Urinary bladder (tissue), 4 donors: Measurements from ENCODE around the gene TK1. TPM values are rescaled to one million over a fixed set of nuclear protein-coding genes. Genes with fewer than 3 reads are reported as not detected.
A peak's percentile ranks its signal among the peaks of the same experiment; 100 is the strongest.

Experiments used
- DNase-seq: peaks from one replicate; pipeline ENCODE4 v3.0.0-alpha.2; 2015; ENCODE audit errors: extremely low spot score
- H3K27ac ChIP-seq: one replicate; pipeline ENCODE4 v1.5.1; 2013; ENCODE audit warnings: low read depth, mild to moderate bottlenecking, moderate library complexity
- H3K36me3 ChIP-seq: one replicate; pipeline ENCODE4 v1.6.1; 2013; ENCODE audit warnings: mild to moderate bottlenecking, moderate library complexity; ENCODE audit not compliant: insufficient read depth
- H3K4me1 ChIP-seq: one replicate; pipeline ENCODE4 v1.6.1; 2013; ENCODE audit warnings: mild to moderate bottlenecking, moderate library complexity; ENCODE audit not compliant: insufficient read depth
- H3K4me3 ChIP-seq: one replicate; pipeline ENCODE4 v1.5.1; 2013; ENCODE audit warnings: low read depth, low read length
- WGBS: extraction: QIAGEN DNeasy Blood & Tissue Kit; methylation state at CpG from one replicate; pipeline ENCODE4 v1.1.7; 2013; 5-methylcytosine and 5-hydroxymethylcytosine counted together
- polyA plus RNA-seq: library from polyadenylated mRNA; stranded (reverse); fragments of 200-250 nt; gene quantifications from one replicate; pipeline ENCODE4 v1.2.3, GENCODE V29; 2013
- total RNA-seq: library from RNA; depleted of rRNA; stranded (reverse); fragments of >200 nt; gene quantifications from one replicate; pipeline ENCODE4 v1.2.3, GENCODE V29; 2014
- donor health status: healthy with polysubstance abuse.
- donor health status: healthy.

Gene TK1
- total and polyA plus RNA-seq, 2 donors: 3.2 to 16.2 TPM

DNA sequence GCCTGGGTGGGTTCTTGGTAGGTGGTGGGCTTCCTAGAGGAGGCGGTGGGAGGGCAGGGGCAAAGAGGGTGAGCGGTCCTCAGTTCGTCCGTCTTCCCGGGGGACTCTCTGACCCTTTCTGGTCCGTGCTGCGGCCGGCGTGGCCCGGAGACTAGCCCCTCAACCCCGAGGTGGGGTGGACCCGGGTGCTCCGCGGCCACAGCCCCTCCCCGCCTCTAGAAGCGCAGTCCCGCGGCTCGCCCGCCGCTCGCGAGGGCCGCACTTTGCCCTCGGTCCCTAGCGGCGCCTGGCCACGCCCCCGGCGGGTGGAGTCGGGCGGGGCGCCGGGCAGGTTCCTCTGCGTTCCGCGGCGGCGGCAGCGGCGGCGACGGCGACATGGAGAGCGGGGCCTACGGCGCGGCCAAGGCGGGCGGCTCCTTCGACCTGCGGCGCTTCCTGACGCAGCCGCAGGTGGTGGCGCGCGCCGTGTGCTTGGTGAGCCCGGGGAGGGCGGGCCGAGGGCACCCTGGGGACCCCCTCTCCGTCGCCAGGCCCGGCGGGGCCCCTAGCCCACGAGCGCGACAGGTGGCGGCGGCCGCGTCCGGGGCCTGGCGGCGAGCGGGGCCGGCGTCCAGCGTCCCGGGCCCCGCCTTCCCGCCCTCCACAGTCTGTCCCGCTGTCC, 18.5 kb downstream of the TK1 start, which contains the start of gene SYNGR2:
Gene SYNGR2, plus strand, starts transcription at position 340 of the 661 bp plus-strand sequence. Its CDS starts 36 bp downstream, at position 376.
- Histone ChIP-seq H3K4me1 (no peaks in the 10 kb centered on the region), H3K36me3 (no peaks in the 10 kb centered on the region), H3K4me3 (peak within 1 kb of the TSS; percentile 80), H3K27ac (peak within 1 kb of the TSS; percentile 64)
- WGBS: under 1% methylated on average over 84 of the region's 84 CpGs
- no peak for DNase-seq

DNA sequence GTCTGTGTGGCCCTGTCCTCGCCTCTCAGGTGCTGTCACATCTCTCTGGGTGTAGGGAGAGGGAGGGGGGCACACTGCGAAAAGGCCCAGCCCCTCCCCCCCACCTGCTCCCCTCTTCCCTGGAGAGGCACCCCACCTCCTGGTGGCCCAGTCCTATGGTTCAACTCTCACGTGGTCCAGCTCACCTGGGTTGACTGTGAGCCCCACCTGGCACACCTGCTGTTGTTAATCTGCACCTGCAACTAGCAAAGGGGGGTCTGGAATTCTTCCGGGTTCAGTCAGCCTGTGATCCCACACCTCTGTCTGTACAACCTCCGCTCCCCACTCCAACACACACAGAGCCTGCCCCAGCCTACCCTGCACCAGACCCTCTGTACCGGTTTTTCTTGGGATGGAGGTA, 20.4 kb downstream of the TK1 start:
- Histone ChIP-seq H3K4me1 (no peaks in the 10 kb centered on the region), H3K27ac (no peak overlapping the region), H3K36me3 (no peaks in the 10 kb centered on the region), H3K4me3 (no peak overlapping the region)
- 67% methylated on average over 6 of the region's 6 CpGs for WGBS
- no peak for DNase-seq

DNA sequence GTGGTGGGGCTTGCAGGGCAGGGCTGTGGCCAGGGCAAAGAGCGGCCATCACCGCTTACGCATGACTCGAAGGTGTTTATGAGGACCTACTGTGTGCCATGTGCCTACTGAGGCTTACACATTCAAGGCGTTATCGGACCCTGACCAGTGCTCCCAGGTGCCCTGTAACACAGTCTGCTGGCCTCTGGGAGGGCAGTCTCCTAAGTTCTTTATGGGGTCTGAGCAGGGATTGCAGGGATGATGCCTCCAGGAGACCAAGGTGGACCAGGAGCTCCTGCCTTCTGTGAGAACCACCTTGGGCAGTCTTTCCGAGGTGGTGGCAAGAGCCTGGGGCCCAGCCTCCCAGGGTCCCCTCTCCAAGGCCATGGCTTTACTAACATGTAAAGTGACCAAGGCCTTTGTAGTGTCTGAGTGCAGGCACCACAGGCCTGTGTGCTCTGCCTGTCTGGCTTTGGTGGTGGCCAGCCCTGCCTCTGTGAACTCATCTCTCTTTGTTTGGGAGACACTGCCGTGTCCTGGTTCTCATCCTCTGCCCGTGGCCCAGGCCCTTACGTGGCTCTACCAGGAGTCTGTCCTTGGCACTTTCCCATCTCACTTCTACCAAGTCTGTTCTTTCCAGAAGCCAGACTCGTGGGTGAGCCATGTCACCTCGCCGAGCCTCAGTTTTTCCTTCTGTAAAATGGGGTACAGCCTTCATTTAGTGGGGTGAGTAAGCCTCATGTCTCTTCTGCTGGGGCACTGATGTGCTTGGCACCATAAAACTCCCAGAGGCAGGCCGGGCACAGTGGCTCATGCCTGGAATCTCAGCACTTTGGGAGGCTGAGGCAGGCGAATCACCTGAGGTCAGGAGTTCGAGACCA, 21.9 kb downstream of the TK1 start:
- Histone ChIP-seq H3K4me3 (no peak overlapping the region), H3K27ac (no peak overlapping the region), H3K4me1 (no peaks in the 10 kb centered on the region), H3K36me3 (no peaks in the 10 kb centered on the region)
- DNase-seq: no peak
- WGBS: 89% methylated on average over 16 of the region's 16 CpGs

DNA sequence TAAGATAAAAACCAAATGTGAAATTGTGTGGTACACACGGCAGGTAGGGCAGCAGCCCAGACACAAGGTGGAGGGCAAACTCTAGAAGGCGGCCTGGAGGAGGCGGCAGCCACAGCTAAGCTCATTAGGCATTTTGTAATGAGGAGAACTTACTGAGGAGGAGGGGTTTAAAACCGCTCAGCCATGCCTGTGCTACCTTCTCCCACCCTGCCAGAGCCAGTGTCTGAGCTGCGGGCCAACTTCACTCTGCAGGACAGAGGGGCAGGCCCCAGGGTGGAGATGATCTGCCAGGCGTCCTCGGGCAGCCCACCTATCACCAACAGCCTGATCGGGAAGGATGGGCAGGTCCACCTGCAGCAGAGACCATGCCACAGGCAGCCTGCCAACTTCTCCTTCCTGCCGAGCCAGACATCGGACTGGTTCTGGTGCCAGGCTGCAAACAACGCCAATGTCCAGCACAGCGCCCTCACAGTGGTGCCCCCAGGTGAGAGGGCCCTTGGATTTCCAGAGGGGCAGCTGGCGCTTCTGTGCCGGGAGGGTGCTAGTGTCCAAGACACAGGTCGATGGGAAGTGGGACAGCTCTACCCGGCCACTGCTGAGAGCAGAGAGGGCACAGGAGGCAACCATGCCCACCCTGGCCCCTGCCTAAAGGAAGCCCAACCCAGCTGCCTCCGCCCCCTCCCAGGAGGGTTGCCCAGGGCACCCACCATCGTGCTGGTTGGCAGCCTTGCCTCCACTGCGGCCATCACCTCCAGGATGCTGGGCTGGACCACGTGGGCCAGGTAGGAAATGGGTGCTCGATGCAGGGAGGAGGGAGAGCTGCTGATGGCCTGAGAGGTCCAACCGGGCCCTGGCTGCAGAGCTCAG, 22.7 kb downstream of the TK1 start:
- whole genome bisulfite sequencing: 78% methylated on average over 22 of the region's 22 CpGs
- H3K36me3 ChIP-seq: no peaks in the 10 kb centered on the region

DNA sequence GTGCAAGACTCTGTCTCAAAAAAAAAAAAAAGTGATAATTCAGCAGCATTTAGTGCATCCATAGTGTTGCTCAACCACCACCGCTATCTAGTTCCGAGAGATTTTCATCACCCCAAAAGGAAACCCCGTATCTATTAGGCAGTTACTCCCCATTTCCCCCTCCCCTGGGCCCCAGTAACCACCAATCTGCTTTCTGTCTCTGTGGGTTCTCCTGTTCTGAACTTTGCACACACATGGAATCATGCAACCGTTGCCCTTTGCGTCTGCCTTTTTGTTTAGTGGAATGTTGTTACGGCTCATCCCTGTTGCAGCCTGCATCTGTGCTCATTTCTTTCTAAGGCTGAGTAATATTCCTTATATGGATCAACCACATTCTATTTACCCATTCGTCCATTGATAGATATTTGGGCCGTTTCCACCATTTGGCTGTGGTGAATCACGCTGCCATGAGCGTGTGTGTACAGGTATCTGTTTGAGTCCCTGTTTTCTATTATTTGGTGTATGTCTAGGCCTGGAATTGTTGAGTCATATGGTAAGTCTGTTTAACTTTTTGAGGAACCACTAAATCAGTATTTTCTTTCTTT, 27.2 kb downstream of the TK1 start:
- DNase-seq: no peak
- WGBS: 78% methylated on average over 10 of the region's 10 CpGs
- H3K27ac ChIP-seq: no peak overlapping the region
- H3K4me3 ChIP-seq: no peak overlapping the region
- no peaks in the 10 kb centered on the region for H3K36me3 ChIP-seq
- H3K4me1 ChIP-seq: no peaks in the 10 kb centered on the region

More for the DNA sequence above, 22.7 kb downstream of the TK1 start:
- Histone ChIP-seq H3K4me1 (no peaks in the 10 kb centered on the region), H3K27ac (no peak overlapping the region), H3K4me3 (no peak overlapping the region)
- DNase-seq: no peak

DNA sequence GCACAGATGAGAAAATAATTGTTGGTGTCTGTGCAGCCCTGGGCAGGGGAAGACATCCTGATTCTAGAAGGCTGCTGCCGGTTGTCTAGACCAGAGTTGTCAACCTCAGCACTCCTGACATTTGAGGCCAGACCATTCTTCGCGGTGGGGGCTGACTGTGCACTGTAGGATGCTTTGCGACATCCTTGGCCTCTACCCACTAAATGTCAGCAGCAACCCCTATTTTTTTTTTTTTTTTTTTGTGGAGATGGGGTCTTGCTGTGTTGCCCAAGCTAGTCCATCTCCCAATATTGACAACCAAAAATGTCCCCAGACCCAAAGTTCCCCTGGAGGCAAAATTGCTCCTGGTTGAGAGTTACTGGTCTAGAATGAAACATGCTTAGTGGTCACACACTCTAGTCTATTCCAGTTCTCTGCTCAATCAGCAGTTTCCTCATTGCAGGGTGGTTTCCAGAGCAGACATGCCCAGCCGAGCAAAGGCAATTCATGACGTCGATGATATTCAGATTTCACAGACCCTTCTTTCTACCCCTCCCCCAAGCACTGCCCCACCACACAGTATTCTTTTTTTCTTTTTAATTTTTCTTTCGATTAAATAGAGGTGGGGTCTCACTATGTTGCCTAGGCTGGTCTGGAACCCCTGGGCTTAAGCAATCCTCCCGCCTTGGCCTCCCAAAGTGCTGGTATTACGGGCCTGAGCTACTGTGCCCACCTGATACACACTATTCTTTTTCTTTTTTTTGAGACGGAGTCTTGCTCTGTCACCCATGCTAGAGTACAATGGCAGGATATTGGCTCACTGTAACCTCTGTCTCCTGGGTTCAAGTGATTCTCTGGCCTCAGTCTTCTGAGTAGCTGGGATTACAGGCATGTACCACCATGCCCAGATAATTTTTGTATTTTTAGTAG, 31.7 kb downstream of the TK1 start:
- Histone ChIP-seq H3K27ac (no peak overlapping the region), H3K36me3 (no peaks in the 10 kb centered on the region), H3K4me3 (no peak overlapping the region), H3K4me1 (no peaks in the 10 kb centered on the region)
- 84% methylated on average over 11 of the region's 11 CpGs for WGBS
- no peak for DNase-seq

DNA sequence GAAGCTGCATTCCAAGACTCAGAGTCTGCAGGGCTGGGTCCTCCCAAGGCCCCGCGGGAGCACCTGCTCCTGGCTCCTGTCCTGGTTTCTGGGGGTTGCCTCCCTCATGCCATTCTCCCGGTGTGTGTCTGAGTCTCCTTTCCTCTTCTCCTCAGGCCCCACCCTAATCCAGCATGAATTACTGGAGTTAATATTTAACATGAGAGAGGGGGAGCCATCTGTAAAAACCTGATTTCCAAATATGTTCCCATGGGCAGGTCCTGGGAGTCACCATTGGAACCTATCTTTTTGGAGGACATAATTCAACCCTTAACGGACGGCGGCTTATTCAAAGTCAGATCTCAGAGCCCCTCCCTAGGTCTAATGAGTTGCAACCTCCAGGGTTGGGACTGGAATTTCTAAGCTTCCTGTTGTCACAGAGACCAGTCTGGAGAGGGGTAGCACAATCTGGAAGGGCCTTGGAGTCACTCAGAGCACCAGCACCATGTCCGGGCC, 35.3 kb downstream of the TK1 start:
- no peak for DNase-seq
- Histone ChIP-seq H3K27ac (no peak overlapping the region), H3K36me3 (no peaks in the 10 kb centered on the region), H3K4me1 (no peaks in the 10 kb centered on the region), H3K4me3 (no peak overlapping the region)
- WGBS: 66% methylated on average over 7 of the region's 7 CpGs

DNA sequence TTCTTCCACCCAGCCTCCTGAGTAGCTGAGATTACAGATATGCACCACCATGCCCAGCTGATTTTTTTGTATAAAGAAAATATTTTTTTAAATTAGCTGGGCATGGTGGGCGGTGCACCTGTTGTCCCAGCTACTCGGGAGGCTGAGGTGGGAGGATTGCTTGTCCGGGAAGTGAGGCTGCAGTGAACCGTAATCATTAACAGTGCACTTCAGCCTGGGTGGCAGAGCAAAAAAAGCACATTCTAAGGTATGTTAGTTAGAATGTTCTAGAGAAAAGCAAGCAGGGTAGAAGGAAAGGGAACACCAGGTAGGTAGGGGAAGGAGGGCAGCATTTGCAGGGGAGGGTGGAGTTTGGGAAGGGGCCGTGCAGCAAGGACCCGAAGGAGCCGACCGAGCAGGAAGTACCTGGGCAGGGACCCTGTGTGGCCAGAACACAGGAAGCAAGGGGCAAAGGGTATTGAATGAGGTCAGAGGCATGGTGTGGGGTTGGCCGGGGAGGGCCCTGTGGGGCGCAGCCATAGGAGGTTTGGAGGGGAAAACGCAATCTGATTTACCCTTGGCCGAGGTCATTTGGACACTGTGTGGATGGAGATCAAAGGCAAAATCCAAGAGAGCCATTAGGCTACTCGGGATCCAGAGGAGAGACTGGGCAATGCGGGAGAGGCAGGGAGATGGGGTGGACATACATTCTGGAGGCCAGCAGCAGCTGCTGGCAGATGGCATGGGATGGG, 38.4 kb downstream of the TK1 start:
- Histone ChIP-seq H3K27ac (no peak overlapping the region), H3K36me3 (no peaks in the 10 kb centered on the region), H3K4me1 (no peaks in the 10 kb centered on the region), H3K4me3 (no peak overlapping the region)
- 76% methylated on average over 14 of the region's 14 CpGs for WGBS
- DNase-seq: no peak

DNA sequence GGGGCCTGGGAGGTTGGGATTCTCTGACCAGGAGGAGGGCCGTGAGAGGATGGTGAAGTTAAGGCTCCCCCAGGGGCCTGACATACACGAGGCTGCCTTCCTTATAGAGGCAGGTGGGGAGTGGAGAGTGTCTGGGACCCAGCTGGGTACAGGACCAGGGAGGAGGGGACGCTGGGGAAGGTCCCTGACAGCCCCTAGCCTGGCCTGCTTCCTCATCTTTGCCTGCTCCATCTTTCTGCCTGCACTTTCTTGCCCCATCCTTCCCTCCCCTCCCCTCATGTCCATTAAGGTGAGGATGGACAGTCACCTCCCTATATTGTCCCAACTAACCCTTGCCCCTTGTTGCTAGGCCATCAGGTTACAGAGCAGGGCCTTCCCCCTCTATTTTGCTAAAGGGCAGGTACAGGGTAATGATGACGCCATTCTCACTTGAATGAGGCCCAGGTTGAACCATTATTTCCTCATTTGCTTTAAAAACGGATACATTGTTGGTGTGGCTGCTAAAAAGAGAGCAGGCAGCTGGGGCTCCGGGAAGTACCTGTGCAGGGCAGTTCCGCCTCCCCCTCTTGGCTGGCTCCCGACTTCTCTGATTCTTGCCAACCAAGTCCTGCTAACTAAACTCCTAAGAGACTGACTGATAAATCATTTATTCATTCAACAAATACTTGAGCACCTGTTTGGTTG, 39.4 kb downstream of the TK1 start:
- no peaks in the 10 kb centered on the region for H3K36me3 ChIP-seq
- H3K27ac ChIP-seq: no peak overlapping the region
- no peak for DNase-seq
- no peaks in the 10 kb centered on the region for H3K4me1 ChIP-seq
- no peak overlapping the region for H3K4me3 ChIP-seq
- 83% methylated on average over 8 of the region's 8 CpGs for WGBS

DNA sequence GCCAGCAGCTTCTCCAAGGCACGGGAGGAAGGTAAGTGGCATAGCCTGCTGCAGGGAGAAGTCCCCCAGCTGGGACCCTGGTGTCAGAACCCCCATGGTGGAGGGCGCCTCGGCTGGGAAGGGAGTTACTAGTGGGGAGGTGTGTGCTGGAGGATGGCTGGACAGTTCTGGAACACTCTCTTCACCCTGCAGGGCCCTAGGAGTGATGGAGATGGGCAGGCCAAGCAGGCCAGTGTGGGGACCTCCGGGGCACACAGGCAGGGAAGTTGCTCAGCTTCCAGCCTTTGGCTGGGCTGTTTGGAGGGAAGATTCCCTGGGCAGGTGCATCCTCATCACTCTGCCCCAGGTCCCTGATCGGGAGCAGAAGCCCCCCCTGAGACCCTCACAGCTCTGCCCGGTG, 40.0 kb downstream of the TK1 start:
- Histone ChIP-seq H3K27ac (no peak overlapping the region), H3K4me1 (no peaks in the 10 kb centered on the region), H3K36me3 (no peaks in the 10 kb centered on the region), H3K4me3 (no peak overlapping the region)
- WGBS: 88% methylated on average over 6 of the region's 6 CpGs
- DNase-seq: no peak

DNA sequence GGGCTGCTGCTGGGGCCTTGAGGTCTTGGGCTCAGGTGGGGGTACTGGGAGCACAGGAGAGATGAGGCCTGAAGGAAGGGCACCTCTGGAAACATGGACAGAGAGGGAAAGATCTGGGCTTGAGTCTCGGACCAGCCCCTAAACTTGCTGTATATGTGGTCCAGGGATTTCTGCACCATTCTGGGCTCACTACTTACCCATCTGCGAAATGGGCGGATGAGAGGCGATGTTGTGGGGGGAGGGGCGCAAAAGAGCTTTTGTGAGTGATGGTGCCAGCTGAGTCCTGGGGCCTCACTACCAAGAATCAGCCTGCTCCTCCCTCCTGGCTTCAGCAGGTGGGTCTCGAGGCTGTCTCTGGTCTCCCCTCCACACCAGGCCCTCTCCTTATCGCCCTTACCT, 40.4 kb downstream of the TK1 start:
- no peak for DNase-seq
- Histone ChIP-seq H3K27ac (no peak overlapping the region), H3K36me3 (no peaks in the 10 kb centered on the region), H3K4me1 (no peaks in the 10 kb centered on the region), H3K4me3 (no peak overlapping the region)
- WGBS: 98% methylated on average over 7 of the region's 7 CpGs
